ENCODE measurements around the gene NUDT22. TPM values are rescaled to one million over a fixed set of nuclear protein-coding genes. Genes with fewer than 3 reads are reported as not detected.

The NUDT22 gene
- total RNA-seq, 2 experiments from 2014 or later, result 74.5 to 79.5 TPM

DNA sequence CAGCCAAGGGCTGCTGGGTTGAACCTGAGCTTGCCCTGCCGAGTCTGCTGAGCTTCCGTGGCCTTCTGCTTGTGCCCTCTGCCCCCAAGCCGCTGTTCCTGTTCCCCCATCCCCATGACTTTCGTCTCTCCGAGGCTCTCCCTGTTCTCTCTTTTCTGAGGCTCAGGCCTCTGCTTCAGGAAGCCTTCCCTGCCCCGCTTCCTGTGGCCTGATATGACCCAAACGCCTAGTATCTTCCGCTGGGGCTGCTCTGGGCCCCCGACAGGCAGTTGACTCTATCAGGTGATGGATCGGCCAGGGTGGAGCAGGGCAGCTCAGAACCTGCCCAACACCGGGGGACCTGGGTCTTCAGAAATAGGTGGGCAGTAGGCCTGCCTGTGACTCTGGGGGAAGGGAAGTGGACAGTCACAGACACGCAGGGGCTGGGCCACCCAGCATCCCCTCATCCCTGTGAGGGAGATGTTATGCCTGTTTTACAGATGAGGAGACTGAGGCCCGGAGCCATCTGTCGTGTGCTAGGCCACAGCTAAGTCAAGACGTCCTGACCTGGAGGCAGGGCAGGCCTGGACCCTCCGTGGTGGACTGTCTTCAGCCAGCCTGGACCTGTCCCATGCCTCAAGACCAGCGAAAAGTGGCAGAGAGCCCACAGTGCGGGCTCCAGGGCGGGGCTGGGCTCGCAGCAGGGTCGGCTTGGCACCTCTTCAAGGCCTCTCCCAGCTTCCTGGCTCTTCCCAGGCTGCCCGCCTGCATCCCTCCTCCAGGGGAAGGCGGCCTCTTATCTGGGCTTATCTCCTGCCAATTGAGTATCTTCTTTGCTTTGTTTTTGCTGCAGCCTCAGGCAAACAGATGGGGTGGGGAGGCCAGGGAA, 42.2 kb downstream of the NUDT22 start:
- POLR2A ChIA-PET, result interaction anchor here (0.5 to 4.3 kb wide), 10 partner anchors 10 to 1492 kb away, joined by 3 to 22 read pairs (median 8); partner anchors contain the start of genes BAD, FERMT3, FKBP2 and GPR137
- CTCF ChIA-PET, result interaction anchor here (0.7 to 4.1 kb wide), 10 partner anchors 11 to 64 kb away, joined by 3 to 39 read pairs (median 5); partner anchors contain the start of genes CATSPERZ, FERMT3, PLCB3 and PPP1R14B

DNA sequence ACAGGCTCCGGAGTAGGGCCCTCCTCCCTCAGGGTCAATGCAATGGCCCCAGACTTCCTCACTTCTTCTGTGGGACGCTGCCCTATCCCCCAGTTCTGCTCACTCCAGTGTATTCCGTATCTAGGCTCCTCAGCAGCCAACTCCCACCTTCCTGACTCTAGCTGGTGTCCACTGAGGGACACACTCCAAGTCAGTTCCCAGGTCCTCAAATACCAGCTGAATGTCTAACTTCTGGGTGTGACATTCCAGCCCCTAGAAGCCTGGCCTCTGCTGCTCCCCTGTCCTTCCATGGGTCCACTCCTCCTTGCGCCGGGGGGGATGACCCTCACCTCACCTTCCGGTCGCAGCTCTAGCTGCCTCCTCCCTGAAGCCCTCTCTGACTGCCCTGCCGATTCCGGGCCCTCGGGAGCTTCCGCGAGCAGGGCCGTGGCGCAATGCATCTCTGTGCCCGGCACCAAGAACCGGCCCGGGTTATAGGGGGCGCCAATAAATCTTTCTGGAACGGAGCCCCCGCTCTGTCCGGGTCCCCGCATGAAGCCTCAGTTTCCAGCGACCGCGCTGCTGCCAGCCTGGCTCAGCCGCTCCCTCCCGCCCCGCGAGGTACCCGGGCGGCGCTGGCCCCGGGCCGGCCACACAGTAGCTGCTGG, 42.9 kb downstream of the NUDT22 start:
- CTCF ChIA-PET, result interaction anchor here (0.6 to 4.1 kb wide), 10 partner anchors 12 to 64 kb away, joined by 3 to 39 read pairs (median 4); partner anchors contain the start of genes CATSPERZ, FERMT3, PLCB3 and PPP1R14B
- POLR2A ChIA-PET, result interaction anchor here (0.5 to 4.3 kb wide), 8 partner anchors 11 to 1493 kb away, joined by 4 to 22 read pairs (median 18); partner anchors contain the start of genes BAD, FERMT3, FKBP2 and GPR137

DNA sequence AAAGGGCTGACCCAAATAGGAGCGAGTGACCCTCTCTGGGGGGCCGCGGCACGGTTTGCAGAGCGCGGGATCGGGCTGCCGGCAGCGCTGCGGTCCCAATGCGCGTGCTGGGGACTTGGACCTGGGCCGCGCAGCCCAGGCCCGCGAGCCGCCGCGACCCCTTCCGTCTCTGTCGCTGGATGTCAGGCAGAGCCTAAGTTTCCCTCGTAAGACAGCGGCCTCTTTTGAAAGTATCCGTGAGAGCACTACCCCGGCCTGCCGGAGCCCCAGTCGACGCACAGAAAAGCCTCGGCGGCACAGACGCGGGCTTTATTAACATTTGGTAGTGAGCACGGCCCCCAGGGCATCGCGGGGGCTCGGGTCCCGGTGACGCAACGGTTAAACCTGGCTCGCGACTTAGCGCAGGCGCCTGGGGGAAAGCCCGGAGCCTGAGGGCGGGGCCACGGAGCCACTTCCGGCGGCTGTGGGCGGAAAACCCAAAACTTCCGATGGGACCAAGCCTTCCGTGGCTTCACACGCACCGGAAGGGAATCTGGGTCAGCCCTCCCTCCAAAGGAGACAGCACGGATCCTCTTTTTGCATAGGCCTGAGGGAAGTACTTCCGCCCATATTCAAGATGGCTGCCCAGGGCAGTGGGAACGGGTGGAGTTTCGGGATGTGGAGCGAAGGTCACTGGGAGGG, 43.6 kb downstream of the NUDT22 start:
- POLR2A ChIA-PET, result interaction anchor here (1.2 to 4.3 kb wide), 8 partner anchors 12 to 63 kb away, joined by 4 to 22 read pairs (median 18); partner anchors contain the start of genes BAD, ESRRA, FERMT3 and FKBP2

DNA sequence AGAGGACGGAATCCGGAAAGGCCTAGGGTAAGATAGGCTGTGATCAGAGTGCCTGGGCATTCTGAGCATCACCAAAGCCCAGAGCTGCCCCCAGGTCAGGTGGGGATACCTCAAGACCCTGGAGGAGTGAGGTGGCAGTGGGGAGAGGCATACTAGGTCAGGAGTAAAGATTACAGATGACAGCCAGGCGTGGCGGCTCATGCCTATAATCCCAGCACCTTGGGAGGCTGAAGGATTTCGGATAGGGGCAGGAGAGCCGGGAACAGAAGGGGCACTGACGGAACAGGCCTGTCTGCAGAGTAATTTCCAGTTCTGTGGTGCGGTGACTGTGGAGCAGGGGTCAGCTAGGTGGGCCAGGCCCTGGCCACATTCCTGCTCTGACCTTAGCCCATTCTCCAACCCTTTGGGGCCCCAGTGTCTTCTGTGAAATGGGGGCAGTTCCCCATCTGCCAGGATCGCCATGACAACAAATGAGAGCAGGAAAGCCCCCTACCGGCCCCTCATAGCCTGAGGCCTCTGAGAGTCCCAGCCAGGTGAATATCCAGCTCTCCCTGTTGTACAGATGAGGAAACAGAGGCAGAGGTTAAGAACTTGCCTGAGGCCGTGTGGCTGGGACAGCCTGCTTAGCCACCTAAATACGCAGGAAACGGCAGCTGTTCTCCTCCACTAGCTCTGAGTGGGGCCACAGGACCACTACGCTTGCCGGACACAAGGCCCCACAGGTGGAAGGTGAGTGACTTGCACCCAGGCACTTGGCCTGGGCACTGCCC, 49.1 kb downstream of the NUDT22 start:
- CTCF ChIA-PET, result interaction anchor here (1.1 to 2.5 kb wide), 2 partner anchors 14 to 26 kb away, joined by 4 to 9 read pairs; no protein-coding TSS in a partner anchor
- POLR2A ChIA-PET, result interaction anchor here (0.7 kb wide), 1 partner anchor 10 kb away, joined by 7 read pairs; no protein-coding TSS in a partner anchor

More for the DNA sequence above, 43.6 kb downstream of the NUDT22 start:
- CTCF ChIA-PET, result interaction anchor here (0.6 to 4.1 kb wide), 9 partner anchors 12 to 63 kb away, joined by 3 to 39 read pairs (median 6); partner anchors contain the start of genes CATSPERZ, ESRRA, FERMT3 and PLCB3

DNA sequence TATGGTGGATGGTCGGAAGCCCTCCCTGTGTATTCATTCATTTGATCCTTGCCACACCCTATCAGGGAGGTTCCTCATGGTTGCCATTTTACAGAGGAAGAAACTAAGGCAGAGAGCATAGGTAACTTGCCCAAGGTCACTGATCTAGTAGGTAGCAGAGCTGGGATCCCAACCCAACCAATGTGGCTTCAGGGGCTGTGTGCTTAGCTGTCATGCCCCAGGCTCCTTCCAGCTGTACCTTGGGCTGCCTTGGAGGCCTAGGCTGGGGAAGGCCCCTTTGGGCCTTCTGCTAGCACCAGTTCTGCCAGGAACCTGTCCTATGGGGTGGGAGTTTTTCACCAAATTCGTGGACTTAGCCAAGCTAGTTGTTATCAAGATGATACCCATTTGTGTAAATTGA, 49.8 kb downstream of the NUDT22 start:
- ChIA-PET POLR2A (no interaction called here), CTCF (interaction anchor here (1.1 to 2.5 kb wide), 2 partner anchors 14 to 25 kb away, joined by 4 to 9 read pairs; no protein-coding TSS in a partner anchor)

DNA sequence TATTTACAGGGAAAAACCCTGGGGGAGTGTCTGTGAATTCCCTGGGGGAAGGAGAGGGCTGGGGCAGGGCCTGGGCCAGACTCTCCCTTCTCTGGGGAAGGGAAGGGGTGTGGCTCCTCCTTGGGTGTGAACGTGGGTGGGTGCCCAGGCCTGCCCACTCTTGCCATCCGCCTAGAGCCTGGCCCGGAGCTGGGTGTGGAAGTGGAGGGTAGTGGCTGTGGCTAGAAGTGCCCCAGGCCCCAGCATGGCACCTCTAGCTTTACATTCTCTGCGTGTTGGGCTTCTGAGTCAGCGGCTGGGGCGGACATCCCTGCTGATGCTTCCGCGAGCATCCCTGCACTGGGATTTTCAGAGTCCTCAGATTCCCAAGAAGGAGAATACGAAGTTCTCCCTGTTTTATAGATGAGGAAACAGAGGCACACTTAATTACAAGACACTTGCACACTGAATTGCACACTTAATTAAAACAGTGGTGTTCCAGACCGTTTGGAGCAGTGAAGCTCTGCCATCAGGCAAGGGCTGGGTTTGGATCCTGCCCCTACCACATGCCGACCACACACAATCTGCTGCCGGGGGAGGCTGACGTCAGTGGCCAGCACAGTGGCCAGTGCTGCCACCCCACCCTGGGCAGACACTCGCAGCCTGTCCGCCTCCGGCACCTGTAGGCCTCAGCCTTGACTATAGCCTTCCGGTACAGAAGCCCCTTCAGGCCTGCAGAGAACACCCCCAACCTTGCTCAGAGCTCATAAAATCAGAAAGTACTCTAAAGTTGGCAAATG, 50.8 kb downstream of the NUDT22 start:
- ChIA-PET POLR2A (interaction anchor here (0.6 to 0.7 kb wide), 2 partner anchors 63 to 1481 kb away, joined by 3 to 4 read pairs; no protein-coding TSS in a partner anchor), CTCF (interaction anchor here (1.1 to 2.5 kb wide), 3 partner anchors 10 to 28 kb away, joined by 3 to 9 read pairs (median 4); no protein-coding TSS in a partner anchor)

DNA sequence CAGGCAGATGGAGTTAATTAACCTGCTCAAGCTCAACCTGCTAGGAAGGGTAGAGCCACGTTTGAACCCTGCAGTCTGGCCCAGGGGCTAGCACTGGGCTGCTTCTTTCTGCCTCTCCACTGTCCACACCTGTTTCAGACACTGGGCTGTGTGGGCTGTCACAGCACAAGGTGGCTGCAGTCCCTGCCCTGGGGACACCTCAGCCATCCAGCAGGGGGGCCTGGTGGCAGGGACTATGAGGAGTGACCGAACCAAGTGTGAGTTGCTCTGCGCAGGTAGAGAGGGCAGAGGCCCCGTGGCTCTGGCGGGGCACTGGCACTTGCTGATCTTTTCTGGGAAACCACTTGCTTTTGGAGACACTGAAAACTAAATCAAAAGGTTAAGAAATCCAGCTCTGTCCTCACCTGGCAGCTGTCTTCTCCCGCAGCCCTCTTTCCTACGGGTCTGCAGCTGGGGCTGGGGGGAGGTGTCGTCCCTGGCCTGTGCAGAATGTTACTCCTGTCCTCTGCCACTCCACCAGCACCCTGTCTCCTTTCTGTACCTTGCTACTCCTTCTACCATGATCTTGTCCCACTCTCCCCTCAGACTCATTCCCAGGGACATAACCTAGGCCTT, 52.6 kb downstream of the NUDT22 start:
- CTCF ChIA-PET, result interaction anchor here (1.1 kb wide), 1 partner anchor 25 kb away, joined by 4 read pairs; no protein-coding TSS in a partner anchor
- POLR2A ChIA-PET, result no interaction called here

Other genes starting within 250 kb of the NUDT22 start
- gene OTUB1, start 239.8 kb upstream of the NUDT22 start, total RNA-seq, result 10 to 100 TPM; 74.6 to 79.8 TPM
- not detected for gene FLRT1, start 190.3 kb upstream of the NUDT22 start, total RNA-seq
- 10 to 100 TPM; 20.6 to 21.8 TPM for gene MACROD1, start 60.2 kb upstream of the NUDT22 start, total RNA-seq
- gene STIP1, start 40.1 kb upstream of the NUDT22 start, total RNA-seq, result 100 to 1,000 TPM; 476 to 486 TPM
- 100 to 1,000 TPM; 220 to 223 TPM for gene FERMT3, start 19.6 kb upstream of the NUDT22 start, total RNA-seq
- 10 to 100 TPM; 28.7 to 30.5 TPM for gene TRPT1, start 88 bp upstream of the NUDT22 start, total RNA-seq
- gene DNAJC4, start 4.3 kb downstream of the NUDT22 start, total RNA-seq, result 10 to 100 TPM; 19.0 to 20.8 TPM
- gene VEGFB, start 8.3 kb downstream of the NUDT22 start, total RNA-seq, result 10 to 100 TPM; 83.0 to 86.8 TPM
- gene FKBP2, start 14.8 kb downstream of the NUDT22 start, total RNA-seq, result 10 to 100 TPM; 26.8 to 28.5 TPM
- gene PPP1R14B, start 20.7 kb downstream of the NUDT22 start, total RNA-seq, result 100 to 1,000 TPM; 376 to 377 TPM
- gene PLCB3, start 25.3 kb downstream of the NUDT22 start, total RNA-seq, result 10 to 100 TPM; 16.0 to 16.9 TPM
- 10 to 100 TPM; 32.0 to 36.3 TPM for gene BAD, start 58.4 kb downstream of the NUDT22 start, total RNA-seq
- 10 to 100 TPM; 54.1 to 56.1 TPM for gene GPR137, start 59.6 kb downstream of the NUDT22 start, total RNA-seq
- not detected for gene KCNK4, start 65.0 kb downstream of the NUDT22 start, total RNA-seq
- gene CATSPERZ, start 74.1 kb downstream of the NUDT22 start, total RNA-seq, result not detected
- gene ESRRA, start 79.2 kb downstream of the NUDT22 start, total RNA-seq, result 10 to 100 TPM; 58.1 to 58.3 TPM
- gene TRMT112, start 91.3 kb downstream of the NUDT22 start, total RNA-seq, result 100 to 1,000 TPM; 282 to 293 TPM
- gene PRDX5, start 91.8 kb downstream of the NUDT22 start, total RNA-seq, result 100 to 1,000 TPM; 133 to 138 TPM
- gene CCDC88B, start 113.9 kb downstream of the NUDT22 start, total RNA-seq, result 10 to 100 TPM; 93.7 to 94.7 TPM
- gene RPS6KA4, start 132.9 kb downstream of the NUDT22 start, total RNA-seq, result 10 to 100 TPM; 35.3 to 37.2 TPM